ENCODE measurements around the gene MSI2. TPM values are rescaled to one million over a fixed set of nuclear protein-coding genes. Genes with fewer than 3 reads are reported as not detected.

MSI2 gene
- total and polyA plus RNA-seq, 8 donors, result 35.0 to 49.5 (median 47.5) TPM

DNA sequence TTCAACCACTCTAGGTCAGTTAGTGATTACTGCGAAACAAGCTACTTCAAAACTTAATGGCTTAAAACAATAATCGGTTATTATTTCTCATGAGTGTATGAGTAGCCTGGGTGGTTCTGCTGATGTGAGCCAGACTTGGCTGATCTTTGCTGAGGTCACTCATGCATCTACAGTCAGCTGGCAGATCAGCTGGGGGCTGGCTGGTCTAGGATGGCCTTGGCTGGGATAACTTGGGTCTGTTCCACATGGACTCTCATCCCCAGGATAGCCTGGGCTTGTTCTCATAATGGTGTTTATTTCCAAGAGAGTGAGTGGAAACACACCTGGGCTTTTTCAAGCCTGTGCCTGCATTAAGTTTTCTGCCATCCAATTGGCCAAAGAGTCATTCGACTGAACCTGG, 475.7 kb downstream of the MSI2 start:
- no peaks in the 10 kb centered on the region for H3K4me1 ChIP-seq
- intact Hi-C loops (cut with DNase I), result no loop called here
- DNase-seq (no peak), ATAC-seq (no peak)
- no peaks in the 10 kb centered on the region for H3K9me3 ChIP-seq
- H3K36me3 ChIP-seq, result no peaks in the 10 kb centered on the region
- H3K27me3 ChIP-seq, result no peaks in the 10 kb centered on the region
- TF ChIP-seq, protein P1, sequence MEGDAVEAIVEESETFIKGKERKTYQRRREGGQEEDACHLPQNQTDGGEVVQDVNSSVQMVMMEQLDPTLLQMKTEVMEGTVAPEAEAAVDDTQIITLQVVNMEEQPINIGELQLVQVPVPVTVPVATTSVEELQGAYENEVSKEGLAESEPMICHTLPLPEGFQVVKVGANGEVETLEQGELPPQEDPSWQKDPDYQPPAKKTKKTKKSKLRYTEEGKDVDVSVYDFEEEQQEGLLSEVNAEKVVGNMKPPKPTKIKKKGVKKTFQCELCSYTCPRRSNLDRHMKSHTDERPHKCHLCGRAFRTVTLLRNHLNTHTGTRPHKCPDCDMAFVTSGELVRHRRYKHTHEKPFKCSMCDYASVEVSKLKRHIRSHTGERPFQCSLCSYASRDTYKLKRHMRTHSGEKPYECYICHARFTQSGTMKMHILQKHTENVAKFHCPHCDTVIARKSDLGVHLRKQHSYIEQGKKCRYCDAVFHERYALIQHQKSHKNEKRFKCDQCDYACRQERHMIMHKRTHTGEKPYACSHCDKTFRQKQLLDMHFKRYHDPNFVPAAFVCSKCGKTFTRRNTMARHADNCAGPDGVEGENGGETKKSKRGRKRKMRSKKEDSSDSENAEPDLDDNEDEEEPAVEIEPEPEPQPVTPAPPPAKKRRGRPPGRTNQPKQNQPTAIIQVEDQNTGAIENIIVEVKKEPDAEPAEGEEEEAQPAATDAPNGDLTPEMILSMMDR (IDR thresholded peaks at IDR 0.05), result no peak
- H3K27ac ChIP-seq, result no peak overlapping the region
- no peak overlapping the region for H3K4me3 ChIP-seq

DNA sequence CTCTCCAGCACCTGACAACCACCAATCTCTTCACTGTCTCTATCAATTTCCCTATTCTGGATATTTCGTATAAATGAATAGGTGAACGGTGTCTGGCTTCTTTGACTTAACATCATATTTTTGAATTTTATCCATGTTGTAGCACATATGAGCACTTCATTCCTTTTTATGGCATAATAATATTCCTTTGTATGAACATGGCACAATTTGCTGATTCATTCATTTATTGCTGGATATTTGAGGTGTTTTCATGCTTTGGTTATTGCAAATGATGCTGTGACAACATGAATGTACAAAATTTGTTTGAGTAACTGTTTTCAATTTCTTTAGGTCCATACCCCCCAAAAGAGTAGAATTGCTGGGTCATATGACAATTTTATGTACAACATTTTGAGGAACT, 476.8 kb downstream of the MSI2 start:
- H3K4me3 ChIP-seq, result no peak overlapping the region
- no peaks in the 10 kb centered on the region for H3K9me3 ChIP-seq
- no peak for ATAC-seq
- no peaks in the 10 kb centered on the region for H3K27me3 ChIP-seq
- intact Hi-C loops (cut with DNase I), result no loop called here
- DNase-seq, result no peak
- no peaks in the 10 kb centered on the region for H3K4me1 ChIP-seq
- H3K27ac ChIP-seq, result no peak overlapping the region
- TF ChIP-seq, protein P1 (IDR thresholded peaks at IDR 0.05), result no peak
- H3K36me3 ChIP-seq, result no peaks in the 10 kb centered on the region

Other genes with a start within 250 kb of the MSI2 start
- 10 to 100 TPM; 43.6 to 47.6 TPM for gene AKAP1, start 171.3 kb upstream of the MSI2 start, total RNA-seq
- gene AKAP1, start 171.3 kb upstream of the MSI2 start, polyA plus RNA-seq (ENCODE audit: insufficient read length in 6 of 6), result 10 to 100 TPM; 39.5 to 51.6 (median 48.2) TPM

All from left lung (tissue), 10 donors.